Measurements from ENCODE around the gene ACSS1.

ACSS1 gene

DNA sequence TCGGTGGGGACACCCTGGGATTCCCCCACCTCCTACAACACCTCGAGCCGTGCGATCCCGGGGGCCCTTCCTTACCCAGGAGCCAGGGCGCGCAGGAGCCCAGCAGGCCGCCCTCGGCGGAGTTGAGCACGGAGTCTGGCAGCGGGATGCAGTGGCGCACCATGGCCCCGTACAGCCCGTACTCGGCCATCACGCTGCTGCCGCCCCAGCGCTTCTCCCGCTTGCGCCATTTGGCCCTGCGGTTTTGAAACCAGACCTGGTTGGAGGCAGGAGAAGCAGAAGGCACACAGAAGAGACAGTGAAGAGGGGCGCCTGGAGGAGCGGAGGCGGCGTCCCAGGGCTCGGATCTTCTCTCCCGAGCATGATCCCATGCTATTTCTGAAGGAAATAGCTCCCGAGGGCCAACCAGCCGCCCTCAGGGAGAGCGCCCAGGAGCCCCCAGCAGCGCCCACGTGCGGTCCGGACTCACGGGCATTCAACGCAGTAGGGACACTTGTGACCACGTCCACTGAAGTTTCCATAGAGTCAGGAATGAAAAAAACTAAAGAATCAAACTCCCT, 19.8 kb upstream of the ACSS1 start:
- FAIRE-seq, result no peak

DNA sequence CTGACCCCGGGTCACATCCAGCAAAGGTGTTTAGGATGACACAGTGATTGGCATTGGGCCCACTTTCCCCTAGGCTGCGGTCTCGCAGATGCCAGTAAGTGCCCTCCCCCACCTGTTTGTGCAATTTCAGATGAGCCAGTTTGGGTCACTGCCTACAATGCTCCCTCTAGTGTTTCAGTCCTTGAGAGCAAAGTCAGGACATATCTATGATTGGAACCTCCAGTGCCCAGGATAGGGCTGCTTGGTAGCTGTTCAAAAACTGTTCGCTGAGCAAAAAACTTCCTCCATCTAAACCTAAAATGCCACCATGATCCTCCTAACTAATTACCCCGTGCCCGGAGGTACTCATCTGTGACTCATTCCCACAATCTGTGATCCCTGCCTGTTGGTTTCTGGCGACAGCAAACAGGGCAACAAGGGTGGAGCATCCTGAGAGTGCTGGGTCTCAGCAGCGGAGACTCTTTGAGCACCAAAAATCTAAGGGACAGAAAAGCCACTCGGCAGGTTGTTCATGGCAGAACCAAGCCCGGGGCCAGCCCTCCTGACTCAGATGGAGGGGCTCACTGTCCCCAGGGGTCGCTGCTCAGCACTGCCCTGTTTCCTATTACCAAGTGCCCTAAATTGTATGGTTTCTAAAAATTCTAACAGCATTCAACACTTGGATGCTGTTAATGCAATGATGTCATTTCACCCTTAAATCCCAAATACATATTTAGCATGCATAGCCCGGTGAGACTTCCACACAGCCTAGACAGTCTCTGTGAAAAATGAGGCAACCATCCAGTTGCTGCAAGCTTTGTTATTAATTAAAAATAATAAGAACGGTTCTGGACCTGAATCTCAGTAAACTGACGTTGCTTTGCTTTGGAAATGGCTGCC, 19.0 kb upstream of the ACSS1 start:
- no peak for FAIRE-seq

DNA sequence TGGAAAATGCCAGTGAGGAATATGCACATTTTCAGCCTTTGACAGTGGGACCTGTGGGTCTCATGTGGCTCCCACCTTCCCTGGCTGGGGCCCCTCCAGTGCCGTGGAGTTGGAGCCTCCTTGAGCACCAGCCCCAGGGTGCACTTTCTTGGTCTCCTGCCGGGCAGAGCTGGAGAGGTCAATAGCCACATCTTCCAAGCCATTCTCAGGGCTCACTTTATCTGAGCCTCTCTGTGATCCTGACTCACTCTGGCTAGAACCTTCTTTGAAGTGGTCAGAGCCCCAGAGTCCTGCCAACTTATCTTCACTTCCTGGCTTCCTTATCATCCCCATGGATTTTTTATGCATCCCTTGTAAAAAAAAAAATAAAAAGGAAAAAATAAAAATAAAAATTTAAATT, 18.3 kb upstream of the ACSS1 start:
- FAIRE-seq, result no peak

DNA sequence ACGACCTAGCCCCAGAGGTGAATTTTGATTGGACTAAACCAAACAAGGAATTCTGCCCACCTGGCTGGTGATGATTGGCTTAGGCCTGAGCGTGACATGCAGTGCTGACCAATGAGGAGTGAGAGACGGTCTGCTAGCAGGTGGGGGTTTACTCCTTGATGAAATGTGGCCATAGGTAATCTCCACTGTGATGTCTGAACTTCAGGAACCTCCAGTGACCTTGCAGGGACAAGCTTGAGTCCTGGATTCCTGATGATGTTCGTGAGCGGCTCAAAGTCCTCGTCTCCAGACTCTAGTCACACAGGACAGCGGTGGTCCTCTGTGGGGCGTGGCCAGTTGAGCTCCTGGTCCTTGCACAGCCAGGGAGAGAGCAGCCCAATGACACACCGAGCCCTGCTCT, 15.6 kb upstream of the ACSS1 start:
- FAIRE-seq, result no peak

DNA sequence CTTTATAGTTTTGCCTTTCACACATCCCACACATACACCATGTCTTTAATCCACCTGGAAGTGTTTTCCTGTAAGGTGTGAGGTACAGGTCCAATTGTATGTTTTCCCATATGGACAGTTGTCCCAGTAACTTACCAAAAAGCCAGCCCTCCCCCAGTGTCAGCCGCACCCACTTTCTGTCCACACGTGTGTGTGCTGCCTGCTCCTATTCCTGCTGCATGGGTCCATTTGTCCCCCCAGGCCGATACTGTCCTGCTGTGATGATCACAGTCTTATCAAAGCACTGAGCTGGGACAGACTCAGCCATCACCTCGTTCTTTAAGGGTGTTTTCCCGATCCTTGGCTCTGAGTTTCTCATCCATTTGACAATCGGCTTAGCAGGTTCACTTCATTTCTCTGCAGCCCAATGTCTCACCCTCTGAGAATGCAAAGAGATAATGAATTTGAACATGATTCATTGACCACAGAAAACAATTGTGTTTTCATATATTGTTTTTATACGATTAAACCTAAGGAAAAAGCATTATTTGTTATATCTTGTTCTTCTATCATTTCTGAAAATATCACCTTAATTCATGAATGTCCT, 14.4 kb upstream of the ACSS1 start:
- FAIRE-seq, result no peak

DNA sequence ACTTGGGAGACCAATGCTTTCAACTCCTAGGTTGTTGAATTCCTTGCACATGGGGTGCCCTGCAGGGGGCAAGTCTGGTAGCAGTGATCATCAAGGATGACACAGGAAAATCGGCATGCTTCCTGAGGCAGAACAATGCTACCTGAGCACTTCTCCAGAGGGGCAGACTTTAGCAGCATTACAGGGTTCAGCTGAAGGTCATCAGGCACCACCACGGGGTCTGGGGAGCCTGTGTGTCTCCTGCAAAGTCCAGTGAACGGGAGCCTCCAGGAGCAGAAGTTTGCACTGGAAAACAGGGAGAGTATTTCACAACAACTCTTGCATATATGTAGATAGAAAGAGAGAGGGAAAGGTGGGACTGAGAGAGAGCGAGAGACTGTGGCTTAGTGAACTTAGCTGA, 13.8 kb upstream of the ACSS1 start:
- FAIRE-seq, result no peak

DNA sequence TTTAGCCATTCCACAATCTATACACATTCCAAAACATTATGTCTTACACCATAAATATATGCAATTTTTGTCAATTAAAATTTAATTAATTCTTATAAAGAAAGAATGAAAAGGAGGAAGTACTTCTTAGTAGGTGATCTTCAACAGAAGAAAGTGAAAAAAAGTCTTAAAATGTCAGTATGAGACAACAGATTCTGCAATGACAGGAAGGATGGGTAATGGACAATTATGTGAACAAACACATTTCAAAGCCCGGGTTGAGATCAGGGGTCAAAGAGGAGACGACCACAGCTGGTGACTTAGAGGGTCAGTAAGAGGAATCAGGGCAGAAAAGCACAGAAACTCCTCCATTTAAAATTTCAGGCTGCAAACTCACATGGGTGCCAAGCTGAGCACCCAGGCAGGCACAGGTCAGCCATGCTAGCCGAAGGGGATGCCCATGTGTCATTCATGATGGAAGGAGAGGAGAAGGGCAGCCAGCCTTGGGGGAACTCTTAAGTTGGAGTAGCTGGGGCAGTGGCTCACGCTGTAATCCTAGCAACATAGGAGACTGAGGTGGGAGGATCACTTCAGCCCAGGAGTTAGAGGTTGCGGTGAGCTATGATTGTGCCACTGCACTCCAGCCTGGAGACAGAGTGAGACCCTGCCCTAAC, 13.0 kb upstream of the ACSS1 start:
- FAIRE-seq, result no peak

DNA sequence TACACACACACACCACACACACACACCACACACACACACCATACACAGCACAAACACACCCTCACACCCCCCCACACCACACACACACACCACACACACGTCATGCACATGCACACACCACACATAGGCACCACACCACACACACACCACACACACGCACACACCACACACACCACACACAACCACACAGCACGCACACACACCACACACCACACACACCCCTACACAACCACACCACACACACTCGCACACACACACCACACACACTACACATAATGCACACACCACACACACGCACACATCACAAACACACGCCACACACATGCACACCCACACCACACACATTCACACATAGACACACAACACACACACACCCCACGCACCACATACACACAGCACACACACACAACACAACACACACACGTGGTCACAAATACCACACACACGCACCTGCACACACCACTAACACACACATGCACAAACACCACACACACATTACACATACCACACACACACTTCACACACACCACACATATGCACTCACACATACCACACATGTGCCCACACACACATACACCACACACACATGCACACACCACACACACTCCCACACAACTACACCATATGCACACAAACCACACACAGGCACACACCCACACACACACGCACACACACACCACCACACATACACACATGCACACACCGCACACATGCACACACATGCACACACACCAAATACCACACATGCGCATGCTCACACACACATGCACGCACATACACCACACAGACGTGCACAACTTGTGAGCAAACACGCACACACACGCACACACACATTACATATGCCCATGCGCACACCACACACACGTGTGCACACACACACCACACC, 9.4 kb upstream of the ACSS1 start:
- FAIRE-seq, result no peak

DNA sequence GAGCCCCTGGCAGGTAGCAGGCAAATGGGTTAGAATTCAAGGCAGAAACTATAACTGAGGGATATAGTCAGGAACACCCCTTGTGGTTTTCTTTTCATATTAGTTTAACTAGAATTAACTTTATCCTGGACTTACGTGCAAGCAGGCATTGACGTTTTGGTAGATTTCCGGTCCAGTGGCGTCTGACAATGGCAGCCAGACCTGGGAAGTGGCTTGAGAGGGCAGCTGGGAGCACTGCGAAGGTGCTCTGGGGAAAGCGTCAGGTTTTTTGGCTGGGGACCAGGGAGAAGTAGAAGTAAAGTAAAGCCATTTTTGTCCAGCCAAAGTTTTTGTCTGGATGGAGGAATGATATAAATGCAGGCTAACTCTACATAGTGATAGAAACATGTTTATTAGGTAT, 8.4 kb upstream of the ACSS1 start:
- no peak for FAIRE-seq

DNA sequence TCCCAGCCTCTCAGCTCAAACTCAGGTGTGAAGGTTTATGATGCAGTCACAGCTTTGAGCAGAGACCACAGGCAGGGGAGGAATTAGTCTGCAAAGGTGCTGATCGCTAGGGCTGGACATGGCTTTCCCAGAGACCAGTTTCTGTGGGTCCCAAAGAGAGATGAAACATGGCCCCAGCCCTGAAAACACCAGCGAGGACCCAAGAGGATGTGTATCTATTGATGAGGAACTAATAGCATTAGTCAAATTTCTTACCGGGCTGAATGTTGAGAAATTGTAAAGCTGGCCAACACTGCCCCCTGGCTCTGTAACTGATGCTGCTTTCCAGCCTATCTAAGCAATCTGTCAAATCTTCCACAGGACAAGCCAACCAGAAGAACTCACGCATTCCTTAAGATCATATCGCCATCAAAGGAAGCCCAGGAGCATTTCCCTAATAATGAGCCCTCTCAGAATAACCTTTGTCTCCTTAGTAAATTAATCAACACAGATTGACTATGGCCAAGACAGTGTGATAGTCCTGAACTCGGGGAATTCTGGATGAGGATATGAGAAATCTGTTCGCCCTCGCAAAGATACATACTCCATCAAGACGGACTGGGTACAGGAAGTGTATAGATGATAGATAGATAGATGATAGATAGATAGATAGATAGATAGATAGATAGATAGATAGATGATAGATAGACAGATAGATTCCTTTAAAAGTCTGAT, 7.8 kb upstream of the ACSS1 start:
- no peak for FAIRE-seq

DNA sequence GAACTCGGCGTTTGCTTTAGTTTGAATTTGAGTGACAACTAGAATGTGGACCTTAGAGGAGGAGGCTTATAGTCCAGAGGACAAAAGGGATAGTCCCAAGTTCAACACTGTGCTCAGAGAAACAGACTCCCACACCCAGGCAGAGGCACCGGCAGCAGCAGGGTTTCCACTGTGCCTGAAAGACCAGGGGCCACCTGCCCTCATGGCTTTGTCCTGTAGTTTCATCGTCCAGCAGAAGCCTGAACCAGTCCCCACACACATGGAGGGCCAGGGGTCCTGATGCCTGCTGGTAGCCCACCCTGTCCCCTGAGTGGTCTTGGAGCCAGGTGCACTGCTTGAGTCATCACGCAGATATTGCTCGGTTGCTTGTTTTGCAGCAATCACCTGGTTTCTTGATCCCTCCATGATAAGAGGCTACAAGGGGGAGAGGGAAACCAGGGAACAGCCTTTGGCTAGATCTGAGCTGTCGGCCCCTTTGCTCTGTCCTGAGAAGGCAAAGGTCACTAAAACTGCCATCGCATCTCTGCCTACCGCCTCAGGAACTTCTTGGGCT, 7.2 kb upstream of the ACSS1 start:
- FAIRE-seq, result no peak

DNA sequence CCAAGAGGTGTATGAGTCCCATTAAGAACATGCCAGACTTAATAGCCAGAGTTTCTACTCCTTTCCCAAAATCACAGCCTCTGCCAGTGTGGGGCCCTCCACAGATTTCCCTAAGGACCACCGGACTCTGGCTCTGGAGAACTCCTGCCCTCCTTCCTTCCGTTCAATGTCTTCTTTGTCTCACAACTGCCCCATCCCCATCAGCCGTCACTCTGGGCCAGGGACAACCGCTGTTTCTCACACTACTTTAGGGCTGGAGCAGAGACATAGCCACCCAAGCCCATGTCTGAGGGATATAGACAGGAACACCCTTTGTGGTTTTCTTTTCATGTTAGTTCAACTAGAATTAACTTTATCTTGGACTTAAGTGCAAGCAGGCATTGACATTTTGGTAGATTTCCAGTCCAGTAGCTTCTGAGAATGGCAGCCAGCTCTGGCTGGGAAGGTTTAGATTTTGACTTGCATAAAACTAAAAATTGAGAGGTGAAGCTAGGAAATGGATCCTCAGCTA, 6.7 kb upstream of the ACSS1 start:
- no peak for FAIRE-seq

DNA sequence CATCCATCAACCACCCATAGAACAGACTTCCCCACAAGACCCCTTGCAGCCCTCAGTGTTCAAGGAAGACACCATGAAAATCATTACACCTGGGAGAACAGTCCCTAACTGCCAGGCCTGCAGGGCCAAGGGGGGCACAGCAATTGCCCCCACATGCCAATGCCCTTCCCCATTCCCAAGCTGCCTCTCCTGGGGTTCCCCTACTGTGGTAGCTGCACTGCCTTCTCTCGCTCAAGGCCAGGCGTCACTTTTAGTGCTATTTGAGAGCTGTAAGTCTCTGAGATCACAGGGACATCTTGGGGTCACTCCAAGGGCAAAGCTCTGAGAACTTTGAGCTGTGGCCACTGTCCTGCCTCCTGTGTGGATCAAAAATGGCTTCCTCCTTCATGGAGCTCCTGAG, 6.0 kb upstream of the ACSS1 start:
- FAIRE-seq, result no peak

DNA sequence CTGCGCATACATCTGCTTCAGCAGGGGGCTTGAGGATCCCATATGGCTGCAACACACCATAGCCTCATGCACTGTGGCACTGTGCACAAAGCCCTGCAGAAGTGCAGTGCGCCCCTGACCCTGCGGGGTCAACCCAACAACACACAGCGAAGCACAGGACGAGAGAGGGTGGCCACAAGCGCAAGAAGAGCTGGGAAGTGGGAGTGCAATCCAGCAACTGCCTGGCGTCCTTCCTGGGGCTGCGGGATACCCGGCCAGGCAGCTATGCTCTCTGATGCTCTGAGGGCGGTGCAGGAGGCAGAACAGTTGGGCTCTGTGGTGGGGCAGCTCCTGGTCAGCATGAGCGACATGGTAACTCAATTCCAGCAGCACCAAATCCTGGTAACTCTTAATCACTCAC, 5.6 kb upstream of the ACSS1 start:
- FAIRE-seq, result no peak

DNA sequence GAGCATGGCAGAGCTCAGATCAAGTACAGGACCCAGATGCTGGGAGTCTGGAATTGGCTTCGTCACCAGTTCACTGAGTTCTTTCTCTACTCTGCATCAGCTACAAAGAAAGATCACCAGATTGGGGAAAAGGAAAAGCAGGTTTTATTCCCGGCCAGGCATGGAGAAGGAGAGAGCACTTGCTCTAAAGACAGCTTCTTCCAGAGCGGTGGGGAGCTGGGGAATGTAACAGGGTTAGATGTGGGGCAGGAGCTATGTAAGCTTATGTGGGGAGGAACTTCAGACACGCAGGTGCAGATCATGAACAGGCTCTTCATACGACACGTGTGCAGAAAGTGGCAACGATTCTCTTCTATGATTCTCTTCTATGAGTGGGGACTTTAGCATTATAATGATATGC, 4.9 kb upstream of the ACSS1 start:
- no peak for FAIRE-seq

DNA sequence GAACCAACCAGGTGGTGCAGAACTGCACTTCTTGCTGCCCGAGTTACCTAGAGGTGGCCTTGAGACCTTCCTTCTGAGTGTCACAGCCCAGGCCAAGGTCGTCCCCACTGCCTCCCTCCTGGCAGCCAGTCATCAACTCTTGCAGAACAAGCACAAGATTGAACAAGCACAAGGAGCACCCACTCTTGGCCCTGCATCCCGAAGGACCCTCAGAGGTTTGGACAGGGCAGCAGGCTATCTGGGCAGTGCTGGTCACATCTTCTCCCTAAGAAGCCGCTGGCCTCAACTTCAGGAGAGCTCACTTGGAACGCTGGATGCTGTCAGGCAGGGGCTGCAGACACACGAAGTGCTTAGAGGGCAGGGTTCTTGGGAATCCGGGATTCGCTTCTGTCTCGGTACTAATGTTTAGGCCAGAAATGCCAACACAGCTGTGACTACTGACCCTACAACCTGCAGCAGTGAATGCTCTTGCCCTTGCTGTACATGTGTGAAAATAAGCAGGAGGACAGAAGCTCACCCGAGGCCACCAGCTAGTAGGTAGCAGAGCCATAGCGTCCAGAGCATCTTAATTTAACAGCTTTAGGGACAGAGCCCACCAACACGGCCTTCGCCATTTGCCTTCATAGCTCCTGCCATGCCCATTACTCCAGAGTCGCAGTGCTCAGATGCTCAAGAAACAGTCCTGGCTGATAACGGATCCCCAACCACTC, 4.0 kb upstream of the ACSS1 start:
- FAIRE-seq, result no peak

DNA sequence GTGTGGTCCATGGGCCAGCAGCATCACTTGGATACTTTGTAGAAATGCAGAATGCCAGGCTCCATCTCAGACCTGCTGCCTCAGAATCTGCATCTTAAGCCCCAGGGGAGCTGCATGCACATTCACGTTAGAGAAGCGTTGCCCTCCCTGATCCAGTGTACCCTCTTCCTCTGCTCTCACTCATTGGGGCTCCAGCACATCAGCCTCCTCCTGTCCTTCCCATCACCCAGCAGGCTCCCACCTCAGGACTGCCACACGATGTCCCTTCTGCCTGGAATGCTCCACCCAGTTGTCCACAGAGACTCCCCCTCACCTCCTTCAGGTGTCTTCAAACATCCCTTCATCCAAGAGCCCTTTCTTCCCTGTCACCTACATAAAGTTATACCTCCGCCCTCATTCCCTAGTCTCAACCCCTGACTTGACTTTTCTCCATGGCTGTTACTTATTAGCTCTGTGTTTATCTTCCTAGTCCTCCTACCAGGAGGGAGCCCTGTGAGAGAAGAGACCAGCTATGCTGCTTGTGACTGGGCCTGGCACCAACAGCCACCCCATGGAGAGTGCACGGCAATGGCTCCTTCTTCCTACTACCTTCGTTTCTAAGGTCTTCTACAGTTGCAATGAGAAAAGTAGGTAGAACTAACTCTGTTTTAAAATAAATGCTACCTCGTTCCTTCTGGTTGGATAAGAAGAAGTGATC, 3.3 kb upstream of the ACSS1 start:
- FAIRE-seq, result no peak

DNA sequence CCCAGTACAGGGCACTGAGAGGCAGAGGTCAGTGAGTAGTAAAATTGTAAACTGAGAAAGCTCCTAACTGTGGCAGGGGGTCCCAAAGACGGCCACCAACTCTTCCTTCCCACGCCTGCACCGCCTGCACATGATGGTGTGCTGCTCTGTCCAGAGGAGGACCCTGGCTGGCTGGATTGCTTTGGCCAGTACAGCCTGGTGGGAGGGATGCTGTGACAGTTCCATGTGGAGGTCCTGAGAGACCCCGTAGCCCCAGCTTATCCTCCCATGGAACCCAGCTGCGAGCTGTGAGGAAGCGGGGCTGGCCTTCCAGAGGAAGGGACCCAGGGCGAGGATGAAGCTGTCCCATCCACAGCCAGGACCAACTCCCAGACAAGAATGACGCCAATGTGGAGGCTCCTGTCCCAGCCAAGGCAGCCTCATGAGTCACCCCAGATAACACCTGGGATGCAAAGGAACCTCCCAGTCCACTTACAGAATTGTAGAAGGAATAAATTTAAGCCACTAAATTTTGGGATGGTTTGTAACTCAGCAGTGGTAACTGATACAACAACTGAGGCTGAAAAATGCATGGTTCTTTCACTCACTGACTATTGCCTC, 2.0 kb upstream of the ACSS1 start:
- FAIRE-seq, result no peak

DNA sequence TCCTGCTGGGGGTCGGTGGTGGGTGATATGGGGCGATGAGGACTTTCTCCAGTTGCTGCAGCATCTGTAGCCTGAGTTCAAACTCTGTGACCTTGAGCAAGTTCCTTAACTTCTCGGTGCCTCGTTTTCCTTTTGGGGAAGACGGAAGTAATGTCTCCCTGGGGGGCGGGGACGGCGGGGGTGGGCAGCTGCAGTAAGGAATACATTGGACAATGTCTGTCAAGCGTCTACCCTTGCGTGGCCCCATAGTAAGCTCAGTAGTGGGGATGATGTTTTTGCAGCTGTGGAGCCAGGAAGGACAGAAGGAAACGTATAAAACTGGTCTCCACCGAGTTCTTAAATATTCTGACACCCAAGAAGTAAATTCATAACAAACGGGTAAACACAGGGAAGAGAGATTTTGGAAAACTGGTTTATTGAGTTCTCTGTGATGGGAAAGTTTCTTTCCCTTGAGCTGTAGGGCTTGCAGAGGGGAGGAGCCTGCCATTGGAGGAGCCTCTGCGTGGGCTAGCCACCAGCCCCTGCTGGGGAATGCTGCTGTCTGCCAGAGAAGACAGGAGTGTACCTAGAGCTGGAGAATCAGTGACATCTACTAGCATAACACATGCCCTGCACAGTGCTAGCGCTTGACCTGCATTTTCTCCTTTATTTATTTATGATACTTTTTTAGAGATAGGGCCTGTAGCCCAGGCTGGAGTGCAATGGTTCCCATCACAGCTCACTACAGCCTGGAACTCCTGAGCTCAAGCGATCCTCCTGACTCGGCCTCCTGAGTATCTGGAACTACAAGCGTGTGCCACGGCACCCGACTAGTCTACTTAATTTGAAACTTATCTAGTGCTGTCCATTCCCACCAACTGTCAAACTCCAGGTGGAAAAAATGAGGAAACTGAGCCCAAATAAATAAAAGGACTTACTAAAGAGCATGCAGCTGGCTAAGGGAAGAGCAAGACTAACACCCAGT, 1.2 kb upstream of the ACSS1 start:
- no peak for FAIRE-seq
